Liver (tissue), 9 donors: ENCODE data around the gene KRTAP4-7. TPM values are rescaled to one million over a fixed set of nuclear protein-coding genes. Genes with fewer than 3 reads are reported as not detected.
"Not testable (repeated sequence)": the region's sequence is repeated elsewhere in the genome, so short reads cannot be mapped to it uniquely, and the experiment has no call there.

Experiments
- DNase-seq: peaks from one replicate; pipeline ENCODE4 v3.0.0-alpha.2; 2017; ENCODE audit warnings: low spot score
- H3K27ac ChIP-seq, 2 donors: one replicate each; pipeline ENCODE4 v1.7.0; 2013; ENCODE audit warnings: inconsistent platforms in 2 of 2, low read length in 2 of 2, control low read depth in 1 of 2, low read depth in 1 of 2, mild to moderate bottlenecking in 1 of 2
- H3K27me3 ChIP-seq, 4 donors: one replicate each; pipeline versions ENCODE4 v1.6.1 to v1.7.0; 2013; ENCODE audit warnings: low read length in 3 of 4, inconsistent platforms in 1 of 4, mild to moderate bottlenecking in 1 of 4, moderate library complexity in 1 of 4; ENCODE audit not compliant: control insufficient read depth in 4 of 4, insufficient read depth in 4 of 4
- H3K36me3 ChIP-seq, 4 donors: one replicate each; pipeline versions ENCODE4 v1.6.1 to v1.7.0; 2013; ENCODE audit warnings: low read length in 3 of 4, mild to moderate bottlenecking in 3 of 4, low read depth in 1 of 4, moderate library complexity in 1 of 4; ENCODE audit not compliant: control insufficient read depth in 4 of 4, insufficient read depth in 3 of 4
- H3K4me1 ChIP-seq, 4 donors: one replicate each; pipeline versions ENCODE4 v1.6.1 to v1.7.0; 2013; ENCODE audit warnings: low read length in 3 of 4, mild to moderate bottlenecking in 3 of 4, moderate library complexity in 1 of 4; ENCODE audit not compliant: control insufficient read depth in 4 of 4, insufficient read depth in 4 of 4
- H3K4me3 ChIP-seq, 3 donors: one replicate each; pipeline versions ENCODE4 v1.6.1 to v1.7.0; 2013; ENCODE audit warnings: low read length in 3 of 3, control low read depth in 1 of 3, low read depth in 1 of 3, mild to moderate bottlenecking in 1 of 3
- H3K9ac ChIP-seq, 2 donors: one replicate each; pipeline ENCODE4 v1.7.0; 2013; ENCODE audit warnings: low read length in 2 of 2, mild to moderate bottlenecking in 2 of 2, moderate library complexity in 2 of 2, control low read depth in 1 of 2, low read depth in 1 of 2
- H3K9me3 ChIP-seq, 4 donors: one replicate each; pipeline versions ENCODE4 v1.6.1 to v1.7.0; 2013; ENCODE audit warnings: low read length in 3 of 4; ENCODE audit not compliant: control insufficient read depth in 4 of 4
- CTCF ChIP-seq: fragments of 150-350 bp; IDR thresholded peaks from 2 replicates; pipeline ENCODE4 v1.5.1; 2017; ENCODE audit warnings: improper control_type of control experiment, low read depth, low read length; ENCODE audit not compliant: missing input control
- GABPA ChIP-seq, 2 donors: IDR thresholded peaks in 1 of 2; conservative IDR thresholded peaks in 1 of 2; 2 replicates each; pipeline ENCODE4 v1.6.1; 2016; ENCODE audit warnings: antibody characterized with exemption in 2 of 2, mild to moderate bottlenecking in 1 of 2, moderate library complexity in 1 of 2
- HNF4A ChIP-seq, 2 donors: conservative IDR thresholded peaks; 2 replicates each; pipeline ENCODE4 v1.6.1; 2016; ENCODE audit warnings: antibody characterized with exemption in 2 of 2, mild to moderate bottlenecking in 2 of 2
- JUND ChIP-seq, 2 donors: IDR thresholded peaks; 2 replicates each; pipeline ENCODE4 v1.6.1; 2016; ENCODE audit warnings: antibody characterized with exemption in 2 of 2
- MAX ChIP-seq: IDR thresholded peaks from 2 replicates; pipeline ENCODE4 v1.6.1; 2016; ENCODE audit warnings: antibody characterized with exemption
- NR2F2 ChIP-seq: IDR thresholded peaks from 2 replicates; pipeline ENCODE4 v1.6.1; 2016; ENCODE audit warnings: antibody characterized with exemption
- RAD21 ChIP-seq, 2 donors: IDR thresholded peaks; 2 replicates each; pipeline ENCODE4 v1.6.1; 2016; ENCODE audit warnings: antibody characterized with exemption in 2 of 2, mild to moderate bottlenecking in 2 of 2
- RXRA ChIP-seq, 2 donors: IDR thresholded peaks; 2 replicates each; pipeline ENCODE4 v1.6.1; 2017 to 2018; ENCODE audit warnings: antibody characterized with exemption in 2 of 2, mild to moderate bottlenecking in 1 of 2
- SP1 ChIP-seq: IDR thresholded peaks from 2 replicates; pipeline ENCODE4 v1.6.1; 2018; ENCODE audit warnings: antibody characterized with exemption, mild to moderate bottlenecking
- ZBTB33 ChIP-seq: IDR thresholded peaks from 2 replicates; pipeline ENCODE4 v1.6.1; 2016; ENCODE audit warnings: antibody characterized with exemption
- WGBS: extraction: QIAGEN DNeasy Blood & Tissue Kit; methylation state at CpG from one replicate; pipeline ENCODE4 v1.1.7; 2013; 5-methylcytosine and 5-hydroxymethylcytosine counted together
- polyA plus RNA-seq, 2 donors: library from polyadenylated mRNA; stranded (reverse) in 1 of 2; unstranded in 1 of 2; fragments of 200-250 nt in 1 of 2; fragments of >200 nt in 1 of 2; fragmentation: Nextera tagmentation in 1 of 2; extraction: Ambion mirVana in 1 of 2; gene quantifications; one replicate each; pipeline versions ENCODE4 v1.2.1 to v1.2.3, GENCODE V29; 2013 to 2015
- total RNA-seq, 2 donors: library from RNA; depleted of rRNA; stranded (reverse); fragments of >200 nt; gene quantifications; one replicate each; pipeline ENCODE4 v1.2.3, GENCODE V29; 2014
- donor health status: healthy.
- donor health status: healthy.
- donor health status: healthy.
- donor health status: healthy.
- donor health status: healthy.

Gene KRTAP4-7
- total and polyA plus RNA-seq, 4 donors, result not detected

- H3K4me3 ChIP-seq, H3K36me3 ChIP-seq, DNase-seq, H3K9ac ChIP-seq, H3K9me3 ChIP-seq, H3K27me3 ChIP-seq, H3K4me1 ChIP-seq, H3K27ac ChIP-seq: not testable (repeated sequence)
- WGBS, result 55% methylated on average over 11 of the region's 11 CpGs
Measured at GRCh38 chr17:41119696-41120690, 36.0 kb downstream of the KRTAP4-7 start.

GRCh38 chr17:41121742-41122141 is 37.8 kb downstream of the KRTAP4-7 start:
- Histone ChIP-seq H3K27ac (no peak overlapping the region), H3K9ac (no peak overlapping the region), H3K4me3 (no peak overlapping the region), H3K36me3 (no peaks in the 10 kb centered on the region), H3K9me3 (no peaks in the 10 kb centered on the region), H3K4me1 (no peaks in the 10 kb centered on the region), H3K27me3 (no peaks in the 10 kb centered on the region)
- 83% methylated on average over 2 of the region's 2 CpGs for WGBS
- no peak for TF ChIP-seq RXRA (IDR thresholded peaks at IDR 0.05)
- TF ChIP-seq SP1, result no peak
- no peak for TF ChIP-seq RAD21 (IDR thresholded peaks at IDR 0.05)
- DNase-seq, result no peak

GRCh38 chr17:41123292-41123990 is 39.5 kb downstream of the KRTAP4-7 start:
- WGBS, result 80% methylated on average over 12 of the region's 12 CpGs
- DNase-seq, result not testable (repeated sequence)

GRCh38 chr17:41123991-41124371 is 40.0 kb downstream of the KRTAP4-7 start, which contains the start of gene KRTAP4-12:
Gene KRTAP4-12, minus strand, starts transcription at chr17:41124182. Its CDS starts 60 bp downstream, at chr17:41124122.
- H3K4me3 ChIP-seq, H3K9ac ChIP-seq, DNase-seq, H3K36me3 ChIP-seq, H3K27me3 ChIP-seq, H3K4me1 ChIP-seq, H3K27ac ChIP-seq, H3K9me3 ChIP-seq: not testable (repeated sequence)
- 79% methylated on average over 3 of the region's 3 CpGs for WGBS

More at GRCh38 chr17:41123292-41123990, 39.5 kb downstream of the KRTAP4-7 start:
- not testable (repeated sequence) for H3K4me1 ChIP-seq, H3K9me3 ChIP-seq, H3K27me3 ChIP-seq, H3K4me3 ChIP-seq, H3K36me3 ChIP-seq, H3K9ac ChIP-seq, H3K27ac ChIP-seq

- WGBS, result 91% methylated on average over 2 of the region's 2 CpGs
Measured at GRCh38 chr17:41125064-41125463, 41.1 kb downstream of the KRTAP4-7 start.

More at GRCh38 chr17:41125064-41125463, 41.1 kb downstream of the KRTAP4-7 start:
- TF ChIP-seq NR2F2 (no peak), ZBTB33 (no peak), JUND (IDR thresholded peaks at IDR 0.05) (no peak), HNF4A (conservative IDR thresholded peaks at IDR 0.05) (no peak), MAX (no peak), CTCF (no peak), RAD21 (IDR thresholded peaks at IDR 0.05) (no peak), RXRA (IDR thresholded peaks at IDR 0.05) (no peak), GABPA (IDR thresholded peaks at IDR 0.05 in 1 of 2, conservative IDR thresholded peaks at IDR 0.05 in 1 of 2) (no peak)
- no peak overlapping the region for H3K4me3 ChIP-seq
- H3K9me3 ChIP-seq, result no peaks in the 10 kb centered on the region
- H3K27ac ChIP-seq, result no peak overlapping the region
- H3K4me1 ChIP-seq, result no peaks in the 10 kb centered on the region
- H3K36me3 ChIP-seq, result no peaks in the 10 kb centered on the region
- H3K9ac ChIP-seq, result no peak overlapping the region
- no peaks in the 10 kb centered on the region for H3K27me3 ChIP-seq
- DNase-seq, result no peak
